ENCODE data around the gene FCRL6.
A peak's percentile ranks its signal among the peaks of the same experiment; 100 is the strongest.

FCRL6 gene

GRCh38 chr1:159839116-159839849 lies 37.1 kb downstream of the FCRL6 start:
- Histone ChIP-seq H3K9me3 (replicated peaks; ENCODE audit: low read length) (no peaks in the 10 kb centered on the region), H3K9ac (ENCODE audit: low read depth, low read length) (no peak overlapping the region), H3K4me3 (ENCODE audit: low read length) (no peak overlapping the region), H3K4me2 (ENCODE audit: low read length) (no peak overlapping the region), H3K27me3 (ENCODE audit: control insufficient read depth, insufficient read depth, low read length) (no peaks in the 10 kb centered on the region), H3K36me3 (ENCODE audit: insufficient read depth, low read length) (no peaks in the 10 kb centered on the region), H3K4me1 (ENCODE audit: control insufficient read depth, insufficient read depth, low read length) (no peaks in the 10 kb centered on the region)

- no peak overlapping the region for H3K4me3 ChIP-seq (ENCODE audit: low read length)
- no peak overlapping the region for H3K4me2 ChIP-seq (ENCODE audit: low read length)
- H3K27me3 ChIP-seq (ENCODE audit: control insufficient read depth, insufficient read depth, low read length) = no peaks in the 10 kb centered on the region
- no peaks in the 10 kb centered on the region for H3K9me3 ChIP-seq (replicated peaks; ENCODE audit: low read length)
- H3K9ac ChIP-seq (ENCODE audit: low read depth, low read length) = no peak overlapping the region
- no peaks in the 10 kb centered on the region for H3K4me1 ChIP-seq (ENCODE audit: control insufficient read depth, insufficient read depth, low read length)
- no peaks in the 10 kb centered on the region for H3K36me3 ChIP-seq (ENCODE audit: insufficient read depth, low read length)
Measured at GRCh38 chr1:159841749-159842148, 39.6 kb downstream of the FCRL6 start.

GRCh38 chr1:159843459-159843858 lies 41.3 kb downstream of the FCRL6 start:
- no peaks in the 10 kb centered on the region for H3K27me3 ChIP-seq (ENCODE audit: control insufficient read depth, insufficient read depth, low read length)
- H3K36me3 ChIP-seq (ENCODE audit: insufficient read depth, low read length) = no peaks in the 10 kb centered on the region
- H3K4me1 ChIP-seq (ENCODE audit: control insufficient read depth, insufficient read depth, low read length) = no peaks in the 10 kb centered on the region
- no peak overlapping the region for H3K4me2 ChIP-seq (ENCODE audit: low read length)
- no peak overlapping the region for H3K9ac ChIP-seq (ENCODE audit: low read depth, low read length)
- no peaks in the 10 kb centered on the region for H3K9me3 ChIP-seq (replicated peaks; ENCODE audit: low read length)
- no peak overlapping the region for H3K4me3 ChIP-seq (ENCODE audit: low read length)

GRCh38 chr1:159845751-159846629 lies 43.8 kb downstream of the FCRL6 start:
- H3K36me3 ChIP-seq (ENCODE audit: insufficient read depth, low read length) = no peaks in the 10 kb centered on the region
- H3K9ac ChIP-seq (ENCODE audit: low read depth, low read length) = no peak overlapping the region
- H3K4me2 ChIP-seq (ENCODE audit: low read length) = no peak overlapping the region
- H3K4me3 ChIP-seq (ENCODE audit: low read length) = no peak overlapping the region
- H3K27me3 ChIP-seq (ENCODE audit: control insufficient read depth, insufficient read depth, low read length) = no peaks in the 10 kb centered on the region
- no peaks in the 10 kb centered on the region for H3K9me3 ChIP-seq (replicated peaks; ENCODE audit: low read length)
- H3K4me1 ChIP-seq (ENCODE audit: control insufficient read depth, insufficient read depth, low read length) = peaks cover 16% of the 10 kb centered on the region

- Histone ChIP-seq H3K4me2 (ENCODE audit: low read length) (no peak overlapping the region), H3K4me3 (ENCODE audit: low read length) (no peak overlapping the region), H3K36me3 (ENCODE audit: insufficient read depth, low read length) (no peaks in the 10 kb centered on the region), H3K4me1 (ENCODE audit: control insufficient read depth, insufficient read depth, low read length) (peaks cover 16% of the 10 kb centered on the region), H3K9ac (ENCODE audit: low read depth, low read length) (no peak overlapping the region), H3K9me3 (replicated peaks; ENCODE audit: low read length) (no peaks in the 10 kb centered on the region), H3K27me3 (ENCODE audit: control insufficient read depth, insufficient read depth, low read length) (no peaks in the 10 kb centered on the region)
Measured at GRCh38 chr1:159847231-159847630, 45.1 kb downstream of the FCRL6 start.

GRCh38 chr1:159848326-159848725 lies 46.2 kb downstream of the FCRL6 start:
- Histone ChIP-seq H3K4me3 (ENCODE audit: low read length) (no peak overlapping the region), H3K9me3 (replicated peaks; ENCODE audit: low read length) (no peaks in the 10 kb centered on the region), H3K4me1 (ENCODE audit: control insufficient read depth, insufficient read depth, low read length) (peaks cover 21% of the 10 kb centered on the region)

GRCh38 chr1:159849626-159850366 lies 47.6 kb downstream of the FCRL6 start:
- Histone ChIP-seq H3K36me3 (ENCODE audit: insufficient read depth, low read length) (no peaks in the 10 kb centered on the region), H3K4me2 (ENCODE audit: low read length) (peak overlapping the region; percentile 52), H3K4me1 (ENCODE audit: control insufficient read depth, insufficient read depth, low read length) (peaks cover 32% of the 10 kb centered on the region), H3K4me3 (ENCODE audit: low read length) (peak overlapping the region; percentile 40), H3K9me3 (replicated peaks; ENCODE audit: low read length) (no peaks in the 10 kb centered on the region), H3K9ac (ENCODE audit: low read depth, low read length) (peak overlapping the region; percentile 17), H3K27me3 (ENCODE audit: control insufficient read depth, insufficient read depth, low read length) (no peaks in the 10 kb centered on the region)

More at GRCh38 chr1:159848326-159848725, 46.2 kb downstream of the FCRL6 start:
- H3K36me3 ChIP-seq (ENCODE audit: insufficient read depth, low read length) = no peaks in the 10 kb centered on the region
- no peak overlapping the region for H3K9ac ChIP-seq (ENCODE audit: low read depth, low read length)
- H3K4me2 ChIP-seq (ENCODE audit: low read length) = no peak overlapping the region
- no peaks in the 10 kb centered on the region for H3K27me3 ChIP-seq (ENCODE audit: control insufficient read depth, insufficient read depth, low read length)

GRCh38 chr1:159851407-159851806 lies 49.2 kb downstream of the FCRL6 start:
- Histone ChIP-seq H3K9ac (ENCODE audit: low read depth, low read length) (no peak overlapping the region), H3K36me3 (ENCODE audit: insufficient read depth, low read length) (no peaks in the 10 kb centered on the region), H3K27me3 (ENCODE audit: control insufficient read depth, insufficient read depth, low read length) (no peaks in the 10 kb centered on the region), H3K4me3 (ENCODE audit: low read length) (no peak overlapping the region), H3K4me1 (ENCODE audit: control insufficient read depth, insufficient read depth, low read length) (peaks cover 42% of the 10 kb centered on the region), H3K4me2 (ENCODE audit: low read length) (no peak overlapping the region), H3K9me3 (replicated peaks; ENCODE audit: low read length) (no peaks in the 10 kb centered on the region)

- H3K36me3 ChIP-seq (ENCODE audit: insufficient read depth, low read length) = no peaks in the 10 kb centered on the region
- no peaks in the 10 kb centered on the region for H3K27me3 ChIP-seq (ENCODE audit: control insufficient read depth, insufficient read depth, low read length)
- peaks cover 43% of the 10 kb centered on the region for H3K4me1 ChIP-seq (ENCODE audit: control insufficient read depth, insufficient read depth, low read length)
- peak overlapping the region; percentile 91 for H3K4me2 ChIP-seq (ENCODE audit: low read length)
- peak overlapping the region; percentile 90 for H3K9ac ChIP-seq (ENCODE audit: low read depth, low read length)
- H3K4me3 ChIP-seq (ENCODE audit: low read length) = peak overlapping the region; percentile 82
- no peaks in the 10 kb centered on the region for H3K9me3 ChIP-seq (replicated peaks; ENCODE audit: low read length)
Measured at GRCh38 chr1:159853417-159854115, 51.4 kb downstream of the FCRL6 start.

- Histone ChIP-seq H3K4me1 (ENCODE audit: control insufficient read depth, insufficient read depth, low read length) (peaks cover 40% of the 10 kb centered on the region), H3K4me2 (ENCODE audit: low read length) (peak overlapping the region; percentile 91), H3K9me3 (replicated peaks; ENCODE audit: low read length) (no peaks in the 10 kb centered on the region), H3K36me3 (ENCODE audit: insufficient read depth, low read length) (no peaks in the 10 kb centered on the region), H3K27me3 (ENCODE audit: control insufficient read depth, insufficient read depth, low read length) (no peaks in the 10 kb centered on the region), H3K4me3 (ENCODE audit: low read length) (peak overlapping the region; percentile 82), H3K9ac (ENCODE audit: low read depth, low read length) (peak overlapping the region; percentile 90)
Measured at GRCh38 chr1:159854116-159854692, 52.0 kb downstream of the FCRL6 start.
